CMK (cell line): ENCODE results near the gene ADH7.
"Not testable (repeated sequence)": the region's sequence is repeated elsewhere in the genome, so short reads cannot be mapped to it uniquely, and the experiment has no call there.

Experiments used
- DNase-seq: peaks from one replicate; pipeline ENCODE4 v3.0.0-alpha.2; 2010; ENCODE audit warnings: low read depth

Gene ADH7

DNA sequence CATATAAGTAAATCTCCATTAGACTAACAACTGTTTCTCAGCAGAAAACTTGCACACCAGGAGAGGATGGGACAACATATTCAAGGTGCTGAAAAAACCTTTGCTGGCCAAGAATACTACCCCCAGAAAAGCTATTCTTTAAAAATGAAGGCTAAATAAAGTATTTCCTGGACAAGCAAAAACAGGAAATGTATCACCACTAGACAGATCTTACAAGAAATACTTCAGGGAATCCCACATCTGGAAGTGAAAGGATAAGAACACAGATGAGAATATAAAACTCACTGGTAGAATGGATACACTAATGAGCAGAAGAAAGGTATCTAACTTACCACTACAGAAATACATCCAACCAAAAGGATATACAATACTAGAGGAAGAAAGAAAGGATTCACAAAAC lies 55.6 kb downstream of the ADH7 start:
- DNase-seq: no peak

DNA sequence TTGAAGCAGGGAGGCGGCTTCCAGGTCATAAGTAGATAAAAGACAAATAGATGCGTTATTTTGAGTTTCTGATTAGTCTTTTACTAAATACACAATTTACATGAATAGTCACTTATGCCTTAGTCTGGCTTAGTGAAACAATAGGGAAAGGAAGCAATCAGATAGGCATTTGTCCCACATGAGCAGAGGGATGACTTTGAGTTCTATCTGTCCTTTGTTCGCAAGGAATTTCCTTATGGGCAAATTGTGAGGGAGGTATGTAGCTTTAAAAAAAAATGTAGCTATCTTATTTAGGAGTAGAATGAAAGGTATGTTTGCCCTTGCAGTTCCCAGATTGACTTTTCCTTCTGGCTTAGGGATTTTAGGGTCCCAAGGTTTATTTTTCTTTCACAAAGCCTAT lies 56.3 kb downstream of the ADH7 start:
- DNase-seq: no peak

DNA sequence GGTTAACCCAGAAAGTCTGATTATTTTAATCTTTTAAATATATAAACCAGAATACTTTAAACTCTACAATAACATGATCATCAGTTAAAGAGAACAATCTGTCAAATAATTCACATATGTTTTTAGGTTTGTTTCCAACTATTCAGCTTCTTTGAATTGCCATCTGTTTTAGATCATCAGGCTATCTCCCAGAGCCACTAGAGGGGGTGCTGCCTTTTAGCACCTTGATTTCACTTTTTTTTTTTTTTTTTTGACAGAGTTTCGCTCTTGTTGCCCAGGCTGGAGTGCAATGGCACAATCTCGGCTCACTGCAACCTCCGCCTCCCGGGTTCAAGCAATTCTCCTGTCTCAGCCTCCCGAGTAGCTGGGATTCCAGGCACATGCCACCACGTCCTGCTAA lies 57.8 kb downstream of the ADH7 start:
- not testable (repeated sequence) for DNase-seq

DNA sequence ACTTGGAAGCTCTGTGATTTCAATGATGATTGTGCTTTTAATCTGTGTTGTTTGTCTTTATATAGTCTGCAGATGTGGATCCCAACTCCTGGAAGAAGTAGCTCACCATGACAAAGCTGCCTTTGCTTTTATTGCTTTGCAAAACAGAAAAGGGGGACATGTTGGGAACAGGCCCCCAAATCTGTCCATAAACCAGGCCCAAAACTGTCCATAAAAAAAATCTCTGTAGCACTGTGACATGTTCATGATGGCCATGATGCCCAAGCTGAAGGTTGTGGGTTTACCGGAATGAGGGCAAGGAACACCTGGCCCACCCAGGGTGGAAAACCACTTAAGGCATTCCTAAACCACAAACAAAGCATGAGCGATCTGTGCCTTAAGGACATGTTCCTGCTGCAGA lies 62.7 kb downstream of the ADH7 start:
- DNase-seq: not testable (repeated sequence)

DNA sequence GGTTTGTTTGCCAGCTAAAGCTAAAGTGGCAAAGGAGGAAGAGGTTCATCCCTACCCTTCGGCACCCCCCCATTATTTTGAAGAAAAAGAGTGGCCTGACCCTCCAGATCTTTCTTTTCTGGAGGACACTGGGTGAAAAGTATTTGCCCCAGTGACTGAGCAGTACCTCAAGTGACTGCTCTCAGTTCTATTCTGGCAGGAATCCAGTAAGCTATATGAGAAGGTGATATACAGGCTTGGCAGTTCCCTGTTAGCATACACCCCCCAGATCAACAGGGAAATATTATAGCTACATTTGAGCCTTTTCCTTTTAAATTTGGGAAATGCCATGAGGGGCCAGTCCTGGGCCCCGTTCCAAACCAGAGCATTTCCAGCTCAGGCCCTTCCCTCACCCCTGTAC lies 67.3 kb downstream of the ADH7 start:
- not testable (repeated sequence) for DNase-seq

DNA sequence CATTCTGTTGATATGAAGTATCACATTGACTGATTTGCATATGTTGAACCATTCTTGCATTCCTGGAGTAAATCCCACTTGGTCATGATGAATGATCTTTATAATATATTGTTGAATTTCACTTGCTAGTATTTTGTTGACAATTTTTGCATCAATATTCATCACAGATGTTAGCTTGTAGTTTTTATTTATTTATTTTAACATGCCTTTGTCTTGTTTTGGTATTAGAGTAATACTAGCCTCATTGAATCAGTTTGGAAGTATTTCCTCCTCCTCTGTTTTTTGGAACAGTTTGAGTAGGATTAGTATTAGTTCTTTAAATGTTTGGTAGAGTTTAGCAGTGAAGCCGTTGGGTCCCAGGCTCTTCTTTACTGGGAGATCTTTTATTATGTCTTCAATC lies 68.7 kb downstream of the ADH7 start:
- no peak for DNase-seq

DNA sequence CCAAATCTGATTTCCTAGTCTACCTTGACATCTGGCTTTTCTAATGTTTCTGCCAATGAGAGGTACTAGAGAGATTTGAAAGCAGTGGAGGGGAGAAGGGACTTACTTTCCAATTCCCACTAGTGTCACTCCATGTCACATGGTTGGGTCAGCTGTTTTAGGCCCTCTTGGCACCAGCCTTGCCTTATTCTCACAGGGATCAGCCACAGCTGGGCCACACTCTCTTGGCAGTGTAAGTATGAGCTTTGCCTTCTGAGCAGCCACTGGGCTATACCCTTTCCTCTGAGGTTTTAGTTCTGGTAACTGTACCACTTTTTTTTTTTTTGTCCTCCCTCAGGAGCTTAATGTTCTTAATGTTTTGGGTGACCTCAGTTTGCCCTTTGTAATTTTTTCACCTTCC lies 72.4 kb downstream of the ADH7 start:
- no peak for DNase-seq
